ENCODE data around the gene RUNDC3A. TPM values are rescaled to one million over a fixed set of nuclear protein-coding genes. Genes with fewer than 3 reads are reported as not detected.

Gene RUNDC3A
- total and polyA plus RNA-seq, 2 of the 8 experiments (the other 6 are each of a cell fraction or from before 2014, with no cell fraction given): 6.4 to 13.8 TPM

DNA sequence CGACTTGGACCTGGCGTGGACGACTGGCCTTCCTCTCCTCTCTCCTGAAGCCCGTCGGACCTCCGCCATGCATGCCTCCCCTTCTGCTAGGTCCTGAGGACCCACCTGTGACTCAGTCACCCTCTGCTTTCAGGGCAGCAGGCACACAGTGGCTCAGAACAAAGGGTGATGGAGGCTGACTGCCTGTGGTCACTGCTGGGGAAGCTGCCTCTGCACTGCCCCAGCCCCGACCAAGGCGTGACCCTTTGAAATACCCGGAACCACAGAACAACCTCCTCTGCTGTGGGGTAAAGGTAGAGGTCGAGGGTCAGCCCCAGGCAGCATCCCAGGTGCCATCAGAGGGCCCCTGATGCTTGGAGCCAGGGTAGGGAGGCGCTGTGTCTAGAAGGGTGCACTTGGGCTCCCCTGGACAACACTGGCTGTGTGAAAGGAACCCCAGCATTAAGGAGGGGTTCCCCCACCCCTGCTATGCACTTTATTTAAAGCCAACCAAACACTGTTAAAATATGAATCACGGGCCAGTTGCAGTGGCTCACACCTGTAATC, 27.9 kb upstream of the RUNDC3A start:
- H4K20me1 ChIP-seq (replicated peaks in 1 of 2; ENCODE audit: control insufficient read depth in 1 of 2, insufficient read depth in 2 of 2, low read length in 2 of 2): no peaks in the 10 kb centered on the region
- peak overlapping the region; percentile 96; the same call in 1 of the 2 replicates for H2BK12ac ChIP-seq (ENCODE audit: low read depth, low read length)
- no peak overlapping the region for H3K14ac ChIP-seq (ENCODE audit: insufficient read length)
- no peak overlapping the region for H4K5ac ChIP-seq (ENCODE audit: insufficient read length, low read depth, low read length)
- H3K23me2 ChIP-seq (ENCODE audit: low read depth, low read length): no peaks in the 10 kb centered on the region
- no peak overlapping the region for H2AK5ac ChIP-seq (ENCODE audit: low read depth, low read length)
- H3K4me2 ChIP-seq (ENCODE audit: insufficient read depth in 1 of 2, low read depth in 2 of 2, low read length in 2 of 2): peak overlapping the region in 1 of 2 experiments; percentile 39; a peak in 2 of 4 replicates
- H2BK20ac ChIP-seq (ENCODE audit: low read length): peak overlapping the region; percentile 67; the same call in 1 of the 2 replicates
- no peak overlapping the region for H3K23ac ChIP-seq (ENCODE audit: insufficient read length)
- H3K79me2 ChIP-seq (ENCODE audit: control insufficient read depth in 1 of 2, insufficient read depth in 2 of 2, low read length in 2 of 2): no peaks in the 10 kb centered on the region
- peak overlapping the region; percentile 100; the same call in 1 of the 2 replicates for H2BK15ac ChIP-seq (ENCODE audit: low read length)
- H3K56ac ChIP-seq (replicated peaks; ENCODE audit: insufficient read length, low read depth, low read length): no peak overlapping the region
- H3K9me3 ChIP-seq (ENCODE audit: insufficient read depth in 2 of 2, low read depth in 1 of 2, low read length in 1 of 2): no peaks in the 10 kb centered on the region
- DNase-seq (ENCODE audit: low read depth in 1 of 2, low spot score in 2 of 2) (no peak), FAIRE-seq (no peak)
- ChIA-PET POLR2A (ENCODE audit: partially characterized antibody) (interaction anchor here (0.9 to 1.7 kb wide), 9 partner anchors 12 to 92 kb away, joined by 3 to 6 read pairs (median 3); partner anchors contain the start of genes SLC4A1 and UBTF), CTCF (ENCODE audit: partially characterized antibody) (interaction anchor here (0.6 to 2.9 kb wide), 6 partner anchors 9 to 71 kb away, joined by 3 to 7 read pairs (median 5); no protein-coding TSS in a partner anchor)
- H4K91ac ChIP-seq (replicated peaks; ENCODE audit: insufficient read length, low read length): peak overlapping the region; percentile 4
- H2AFZ ChIP-seq (ENCODE audit: low read length): peak overlapping the region; percentile 74
- H3K9ac ChIP-seq (replicated peaks in 1 of 4; ENCODE audit: extremely low read depth in 1 of 4, low read depth in 3 of 4, low read length in 3 of 4): no peak overlapping the region
- H3K36me3 ChIP-seq (ENCODE audit: control insufficient read depth in 2 of 4, insufficient read depth in 4 of 4, low read length in 3 of 4): no peaks in the 10 kb centered on the region
- 0 out of 7 replicates have a peak, but pooled peaks cover 0 to 2% (median 0%) of the 10 kb centered on the region in 4 experiments for H3K27me3 ChIP-seq (replicated peaks in 1 of 4; ENCODE audit: control insufficient read depth in 3 of 4, extremely low read depth in 1 of 4, insufficient read depth in 3 of 4, low read length in 3 of 4)
- WGBS, 2 experiments (ENCODE audit: extremely low coverage in 1 of 2, insufficient coverage in 1 of 2, insufficient read length in 1 of 2, insufficient replicate concordance in 2 of 2, low coverage in 1 of 2, low lambda C conversion rate in 2 of 2, missing lambda C conversion rate in 1 of 2): 77% methylated on average over 12 of the region's 12 CpGs; no CpG with 5 or more reads in 1 of the 2 experiments
- H3K4me3 ChIP-seq (ENCODE audit: extremely low read depth in 1 of 4, insufficient read depth in 2 of 4, low read depth in 3 of 4, low read length in 4 of 4): no peak overlapping the region
- H3K4me1 ChIP-seq (replicated peaks in 1 of 4; ENCODE audit: control insufficient read depth in 3 of 4, insufficient read depth in 4 of 4, low read length in 3 of 4): peaks cover 0 to 12% (median 7%) of the 10 kb centered on the region in 4 experiments; a peak in 6 of 7 replicates
- H2BK5ac ChIP-seq (ENCODE audit: low read depth, low read length): peak overlapping the region; percentile 69; the same call in 1 of the 2 replicates
- peak overlapping the region; percentile 42 for H3K18ac ChIP-seq (ENCODE audit: extremely low read depth, low read length)
- no peak overlapping the region for H3K27ac ChIP-seq (ENCODE audit: low read depth, low read length)
- no peaks in the 10 kb centered on the region for H3K79me1 ChIP-seq (ENCODE audit: low read depth, low read length)
- H2BK120ac ChIP-seq (replicated peaks; ENCODE audit: low read depth, low read length): no peak overlapping the region
- no peak overlapping the region for H3K4ac ChIP-seq (replicated peaks; ENCODE audit: insufficient read length, low read depth, low read length)
- no peak overlapping the region for H4K8ac ChIP-seq (ENCODE audit: extremely low read depth, insufficient read depth, low read length)
- TF ChIP-seq NRF1 (IDR thresholded peaks at IDR 0.05; ENCODE audit: low read depth, low read length) (no peak), USF2 (IDR thresholded peaks at IDR 0.05; ENCODE audit: low read length) (no peak), RAD21 (IDR thresholded peaks at IDR 0.05 in 1 of 2, conservative IDR thresholded peaks at IDR 0.05 in 1 of 2; ENCODE audit: low read depth in 2 of 2, low read length in 2 of 2) (no peak), RNF2 (IDR thresholded peaks at IDR 0.05; ENCODE audit: borderline replicate concordance, low read depth, low read length, missing control alignments, poor library complexity, severe bottlenecking) (no peak), SP1 (IDR thresholded peaks at IDR 0.05; ENCODE audit: low read depth, low read length) (no peak), EZH2 (IDR thresholded peaks at IDR 0.05; ENCODE audit: low read depth, low read length, severe bottlenecking) (no peak), EP300 (IDR thresholded peaks at IDR 0.05; ENCODE audit: borderline replicate concordance in 1 of 2, low read depth in 2 of 2, low read length in 2 of 2) (no peak), SUZ12 (IDR thresholded peaks at IDR 0.05; ENCODE audit: low read length) (no peak)
